ENCODE measurements around the gene PAK1.

The PAK1 gene

GRCh38 chr11:77287615-77288273 lies 186.2 kb downstream of the PAK1 start:
- Histone ChIP-seq H3K9me3 (ENCODE audit: control insufficient read depth in 2 of 2, low read length in 2 of 2) (no peaks in the 10 kb centered on the region), H3K4me1 (ENCODE audit: control insufficient read depth, insufficient read depth, low read length) (no peaks in the 10 kb centered on the region), H3K27ac (ENCODE audit: low read length) (no peak overlapping the region), H3K36me3 (ENCODE audit: control insufficient read depth in 2 of 2, insufficient read depth in 2 of 2, low read length in 2 of 2) (no peaks in the 10 kb centered on the region), H3K9ac (ENCODE audit: low read length in 2 of 2) (no peak overlapping the region), H3K4me3 (ENCODE audit: low read length in 2 of 2) (no peak overlapping the region), H3K27me3 (ENCODE audit: control insufficient read depth in 1 of 2, insufficient read depth in 2 of 2, low read length in 2 of 2) (peaks cover 0 to 3% of the 10 kb centered on the region in 2 donors)

DNA sequence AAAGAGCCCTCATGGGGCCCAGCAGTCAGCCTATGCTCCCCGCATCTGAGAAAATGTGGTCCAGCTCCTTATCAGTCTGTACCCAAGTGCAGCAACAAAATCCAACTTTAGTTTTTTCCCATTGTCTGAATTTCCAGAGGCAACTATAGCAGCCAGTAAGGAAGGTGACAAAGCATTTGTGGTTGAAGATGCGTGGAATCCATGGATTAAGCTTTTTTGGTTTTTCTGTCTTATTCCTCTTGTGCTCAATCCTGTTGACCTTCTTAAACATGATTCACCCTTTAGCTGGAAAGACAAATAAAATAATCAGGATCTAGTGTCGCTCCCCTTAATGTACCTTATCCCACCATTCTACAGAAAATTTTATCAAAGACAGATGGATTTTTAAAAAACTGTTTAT lies 186.8 kb downstream of the PAK1 start:
- H3K9me3 ChIP-seq (ENCODE audit: control insufficient read depth in 2 of 2, low read length in 2 of 2): no peaks in the 10 kb centered on the region
- H3K4me1 ChIP-seq (ENCODE audit: control insufficient read depth, insufficient read depth, low read length): no peaks in the 10 kb centered on the region
- no peak overlapping the region for H3K27ac ChIP-seq (ENCODE audit: low read length)
- H3K9ac ChIP-seq (ENCODE audit: low read length in 2 of 2): no peak overlapping the region
- H3K36me3 ChIP-seq (ENCODE audit: control insufficient read depth in 2 of 2, insufficient read depth in 2 of 2, low read length in 2 of 2): no peaks in the 10 kb centered on the region
- H3K27me3 ChIP-seq (ENCODE audit: control insufficient read depth in 1 of 2, insufficient read depth in 2 of 2, low read length in 2 of 2): peaks cover 0 to 3% of the 10 kb centered on the region in 2 donors
- no peak overlapping the region for H3K4me3 ChIP-seq (ENCODE audit: low read length in 2 of 2)

DNA sequence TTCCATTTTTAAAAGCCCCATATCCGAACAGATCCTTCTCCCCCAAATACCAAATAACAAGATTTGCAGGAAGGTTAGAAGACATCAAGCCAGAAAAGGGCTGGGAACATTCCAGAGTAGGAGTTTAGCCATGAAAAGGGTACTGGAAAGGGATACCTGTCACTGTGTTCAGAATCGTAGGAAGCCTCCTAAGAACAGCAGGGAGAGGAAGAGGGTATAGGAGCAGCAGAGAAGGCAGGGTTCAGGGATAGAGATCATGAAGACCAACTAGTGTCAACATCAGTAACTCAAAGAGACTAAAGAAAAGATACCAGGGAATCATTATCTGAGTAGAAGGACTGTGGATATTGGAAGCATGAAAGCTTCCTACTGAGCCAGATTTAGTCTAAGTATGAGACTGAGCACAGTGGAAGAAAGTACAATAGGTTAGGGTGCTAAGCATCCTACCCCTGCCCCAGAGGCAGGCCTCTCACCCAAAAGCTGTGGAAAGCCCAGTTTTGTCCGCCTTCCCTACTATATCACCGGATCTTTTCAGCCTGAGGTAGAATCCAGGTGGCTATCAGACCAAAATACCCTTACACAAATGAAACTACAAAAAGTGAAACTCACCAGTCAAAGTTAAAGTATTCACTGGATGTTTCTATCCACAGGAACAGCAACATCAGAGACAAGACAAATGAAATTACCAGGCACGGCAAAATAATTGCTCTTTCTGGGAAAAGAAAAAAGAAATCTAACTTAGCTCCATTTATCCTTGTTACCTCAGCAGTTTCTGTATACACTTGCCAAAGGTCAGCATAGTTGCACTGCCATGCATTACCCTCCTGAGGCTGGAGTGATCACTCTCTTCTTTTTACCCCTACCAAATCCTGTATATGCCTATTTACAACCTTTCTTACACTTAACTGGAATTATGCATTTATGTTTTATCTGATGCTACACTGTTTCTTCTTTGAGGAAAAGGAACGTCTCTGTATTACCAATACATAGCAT lies 189.1 kb downstream of the PAK1 start:
- no peak overlapping the region for H3K27ac ChIP-seq (ENCODE audit: low read length)
- H3K4me3 ChIP-seq (ENCODE audit: low read length in 2 of 2): no peak overlapping the region
- H3K36me3 ChIP-seq (ENCODE audit: control insufficient read depth in 2 of 2, insufficient read depth in 2 of 2, low read length in 2 of 2): no peaks in the 10 kb centered on the region
- H3K9ac ChIP-seq (ENCODE audit: low read length in 2 of 2): no peak overlapping the region
- H3K27me3 ChIP-seq (ENCODE audit: control insufficient read depth in 1 of 2, insufficient read depth in 2 of 2, low read length in 2 of 2): peaks cover 0 to 3% of the 10 kb centered on the region in 2 donors
- no peaks in the 10 kb centered on the region for H3K4me1 ChIP-seq (ENCODE audit: control insufficient read depth, insufficient read depth, low read length)
- H3K9me3 ChIP-seq (ENCODE audit: control insufficient read depth in 2 of 2, low read length in 2 of 2): no peaks in the 10 kb centered on the region

DNA sequence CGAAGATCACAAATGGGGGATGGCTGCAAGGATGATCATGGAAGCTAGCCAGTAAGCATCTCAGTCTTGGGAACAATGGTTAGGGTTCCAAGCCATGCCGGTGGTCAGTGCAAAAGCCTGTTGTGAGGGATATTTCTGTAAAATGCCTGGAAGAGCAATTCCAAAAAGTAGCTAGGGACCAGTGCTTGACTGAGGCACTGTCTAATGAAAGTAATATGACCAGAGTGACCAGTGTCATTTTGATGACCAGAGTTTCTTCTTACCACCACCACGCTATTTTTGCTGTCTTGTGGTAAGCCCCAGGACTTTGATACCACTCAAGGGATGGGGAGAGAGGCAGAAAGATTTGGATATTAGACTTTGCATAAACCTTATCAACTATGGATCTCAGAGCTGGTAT lies 190.8 kb downstream of the PAK1 start:
- H3K9ac ChIP-seq (ENCODE audit: low read length in 2 of 2): no peak overlapping the region
- H3K9me3 ChIP-seq (ENCODE audit: control insufficient read depth in 2 of 2, low read length in 2 of 2): no peaks in the 10 kb centered on the region
- no peak overlapping the region for H3K27ac ChIP-seq (ENCODE audit: low read length)
- no peaks in the 10 kb centered on the region for H3K4me1 ChIP-seq (ENCODE audit: control insufficient read depth, insufficient read depth, low read length)
- H3K27me3 ChIP-seq (ENCODE audit: control insufficient read depth in 1 of 2, insufficient read depth in 2 of 2, low read length in 2 of 2): peaks cover 0 to 2% of the 10 kb centered on the region in 2 donors
- H3K4me3 ChIP-seq (ENCODE audit: low read length in 2 of 2): no peak overlapping the region
- H3K36me3 ChIP-seq (ENCODE audit: control insufficient read depth in 2 of 2, insufficient read depth in 2 of 2, low read length in 2 of 2): no peaks in the 10 kb centered on the region

GRCh38 chr11:77278595-77279506 lies 195.0 kb downstream of the PAK1 start:
- Histone ChIP-seq H3K27ac (ENCODE audit: low read length) (no peak overlapping the region), H3K9me3 (ENCODE audit: control insufficient read depth in 2 of 2, low read length in 2 of 2) (no peaks in the 10 kb centered on the region), H3K27me3 (ENCODE audit: control insufficient read depth in 1 of 2, insufficient read depth in 2 of 2, low read length in 2 of 2) (no peaks in the 10 kb centered on the region), H3K4me1 (ENCODE audit: control insufficient read depth, insufficient read depth, low read length) (no peaks in the 10 kb centered on the region), H3K36me3 (ENCODE audit: control insufficient read depth in 2 of 2, insufficient read depth in 2 of 2, low read length in 2 of 2) (no peaks in the 10 kb centered on the region), H3K4me3 (ENCODE audit: low read length in 2 of 2) (no peak overlapping the region), H3K9ac (ENCODE audit: low read length in 2 of 2) (no peak overlapping the region)

DNA sequence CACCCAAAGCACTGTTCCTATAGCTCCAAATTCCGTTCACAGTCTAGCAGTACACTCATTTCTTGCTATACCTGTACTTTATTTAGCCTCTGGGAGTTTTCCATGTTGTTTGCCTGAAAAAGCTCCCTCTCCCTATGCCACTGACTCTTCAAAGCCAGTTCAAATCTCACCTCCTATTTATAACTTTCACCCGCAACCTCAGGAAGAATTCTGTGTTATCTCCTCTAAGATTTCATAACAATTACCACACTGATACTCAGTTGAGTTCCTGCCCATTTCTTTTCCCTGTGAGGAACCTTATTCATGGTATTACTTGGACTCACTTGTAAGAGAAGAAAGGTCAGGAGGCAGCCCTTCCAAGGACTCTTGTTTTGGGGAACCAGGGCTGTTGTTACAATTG lies 197.6 kb downstream of the PAK1 start:
- Histone ChIP-seq H3K27ac (ENCODE audit: low read length) (no peak overlapping the region), H3K9me3 (ENCODE audit: control insufficient read depth in 2 of 2, low read length in 2 of 2) (no peaks in the 10 kb centered on the region), H3K4me3 (ENCODE audit: low read length in 2 of 2) (no peak overlapping the region), H3K9ac (ENCODE audit: low read length in 2 of 2) (no peak overlapping the region), H3K36me3 (ENCODE audit: control insufficient read depth in 2 of 2, insufficient read depth in 2 of 2, low read length in 2 of 2) (no peaks in the 10 kb centered on the region), H3K27me3 (ENCODE audit: control insufficient read depth in 1 of 2, insufficient read depth in 2 of 2, low read length in 2 of 2) (no peaks in the 10 kb centered on the region), H3K4me1 (ENCODE audit: control insufficient read depth, insufficient read depth, low read length) (no peaks in the 10 kb centered on the region)

Data from stomach smooth muscle (tissue), 2 donors.